Measurements from ENCODE around the gene ATP8A2. TPM values are rescaled to one million over a fixed set of nuclear protein-coding genes. Genes with fewer than 3 reads are reported as not detected.

Gene ATP8A2
- total and polyA plus RNA-seq, 2 of the 8 experiments (the other 6 are each of a cell fraction or from before 2014, with no cell fraction given): 2.4 to 8.3 TPM

- TF ChIP-seq CHD7 (IDR thresholded peaks at IDR 0.05; ENCODE audit: insufficient replicate concordance, low read length) (no peak), RBBP5 (IDR thresholded peaks at IDR 0.05; ENCODE audit: borderline replicate concordance, low read depth, low read length) (no peak), ASH2L (IDR thresholded peaks at IDR 0.05; ENCODE audit: low read length) (no peak), EGR1 (IDR thresholded peaks at IDR 0.05; ENCODE audit: borderline replicate concordance, low read depth, low read length) (no peak), POLR2AphosphoS5 (IDR thresholded peaks at IDR 0.05; ENCODE audit: low read depth, low read length) (no peak), CTBP2 (IDR thresholded peaks at IDR 0.05; ENCODE audit: borderline replicate concordance, insufficient read depth, insufficient read length, low read length) (no peak), KDM4A (IDR thresholded peaks at IDR 0.05; ENCODE audit: low read depth, low read length, severe bottlenecking) (no peak), GABPA (IDR thresholded peaks at IDR 0.05; ENCODE audit: borderline replicate concordance, insufficient read depth, low read length) (no peak)
These were observed 393.5 kb downstream of the ATP8A2 start (continued) for GRCh38 chr13:25765266-25765665.

Measured in H1 (cell line).